ENCODE measurements around the gene VILL.

Gene VILL

GRCh38 chr3:37990527-37990926 lies at the start of gene VILL:
Gene VILL (plus strand): TSS chr3:37990786. CDS start chr3:37993673, 2,887 bp downstream.
- no peak for DNase-seq (ENCODE audit: low read depth)

GRCh38 chr3:37941608-37942508 lies 48.7 kb upstream of the VILL start:
- no peak for DNase-seq (ENCODE audit: low read depth)

GRCh38 chr3:37942646-37943045 lies 47.9 kb upstream of the VILL start:
- DNase-seq (ENCODE audit: low read depth), result no peak

GRCh38 chr3:37943126-37943525 lies 47.5 kb upstream of the VILL start:
- no peak for DNase-seq (ENCODE audit: low read depth)

- DNase-seq (ENCODE audit: low read depth), result no peak
Observed at GRCh38 chr3:37943631-37944314, 46.8 kb upstream of the VILL start.

- no peak for DNase-seq (ENCODE audit: low read depth)
Observed at GRCh38 chr3:37944391-37944842, 46.2 kb upstream of the VILL start.

- DNase-seq (ENCODE audit: low read depth), result no peak
Observed at GRCh38 chr3:37945156-37945806, 45.3 kb upstream of the VILL start.

- DNase-seq (ENCODE audit: low read depth), result no peak
Observed at GRCh38 chr3:37945807-37946530, 44.6 kb upstream of the VILL start.

- DNase-seq (ENCODE audit: low read depth), result no peak
Observed at GRCh38 chr3:37946531-37946889, 44.1 kb upstream of the VILL start.

- DNase-seq (ENCODE audit: low read depth), result no peak
Observed at GRCh38 chr3:37949866-37950265, 40.7 kb upstream of the VILL start.

GRCh38 chr3:37952564-37952963 lies 38.0 kb upstream of the VILL start:
- DNase-seq (ENCODE audit: low read depth), result no peak

- no peak for DNase-seq (ENCODE audit: low read depth)
Observed at GRCh38 chr3:37953226-37953625, 37.4 kb upstream of the VILL start.

- DNase-seq (ENCODE audit: low read depth), result no peak
Observed at GRCh38 chr3:37953707-37954394, 36.7 kb upstream of the VILL start.

- no peak for DNase-seq (ENCODE audit: low read depth)
Observed at GRCh38 chr3:37954881-37955280, 35.7 kb upstream of the VILL start.

- DNase-seq (ENCODE audit: low read depth), result no peak
Observed at GRCh38 chr3:37955918-37956707, 34.5 kb upstream of the VILL start.

GRCh38 chr3:37956723-37957538 lies 33.7 kb upstream of the VILL start:
- DNase-seq (ENCODE audit: low read depth), result no peak

GRCh38 chr3:37957539-37957936 lies 33.0 kb upstream of the VILL start:
- DNase-seq (ENCODE audit: low read depth), result no peak

GRCh38 chr3:37961622-37962431 lies 28.8 kb upstream of the VILL start:
- no peak for DNase-seq (ENCODE audit: low read depth)

- no peak for DNase-seq (ENCODE audit: low read depth)
Observed at GRCh38 chr3:37963016-37963415, 27.6 kb upstream of the VILL start.

Measured in T-helper 22 cell (primary cell).